K562 treated with DMSO at 1 percent for 12 hours (cell line): ENCODE data around the gene MSRB2. TPM values are rescaled to one million over a fixed set of nuclear protein-coding genes. Genes with fewer than 3 reads are reported as not detected.

Source experiments
- total RNA-seq: library from RNA; unstranded; fragments of 300-600 nt; gene quantifications from 2 replicates; pipeline ENCODE4 v1.2.3, GENCODE V29; 2022; ENCODE audit not compliant: insufficient read depth

MSRB2 gene
- total RNA-seq = 11.9 and 12.9 TPM in 2 replicates

GRCh38 chr10:23095404-23095965 is at the start of gene MSRB2:
Gene MSRB2 (plus strand): TSS chr10:23095579. CDS start chr10:23095609, 30 bp downstream.

Other genes starting within 250 kb of the MSRB2 start
- not detected in 2 replicates for gene ARMC3, start 167.5 kb upstream of the MSRB2 start, total RNA-seq
- gene PTF1A, start 96.7 kb downstream of the MSRB2 start, total RNA-seq = not detected in 2 replicates
- gene C10orf67, start 249.2 kb downstream of the MSRB2 start, total RNA-seq = not detected in 2 replicates